ENCODE measurements around the gene DCTN3. TPM values are rescaled to one million over a fixed set of nuclear protein-coding genes. Genes with fewer than 3 reads are reported as not detected.

DCTN3 gene
- total and polyA plus RNA-seq, 2 donors from 2014 or later = 92.0 to 175 TPM

GRCh38 chr9:34662526-34663302 is 42.4 kb upstream of the DCTN3 start, which contains the start of gene CCL27:
TSS of gene CCL27 (minus strand) at chr9:34662657. CDS start at chr9:34662633, 24 bp downstream.
- Histone ChIP-seq H3K27me3 (ENCODE audit: control insufficient read depth, insufficient read depth, low read length) (no peaks in the 10 kb centered on the region), H3K9ac (ENCODE audit: low read length in 3 of 3) (no peak within 1 kb of the TSS), H3K27ac (ENCODE audit: low read depth in 2 of 2, low read length in 2 of 2) (no peak within 1 kb of the TSS), H3K4me1 (ENCODE audit: control insufficient read depth in 2 of 3, insufficient read depth in 2 of 3, low read depth in 1 of 3, low read length in 3 of 3) (peaks cover 0 to 2% (median 0%) of the 10 kb centered on the region in 3 donors), H3K4me3 (ENCODE audit: low read length in 3 of 3) (no peak within 1 kb of the TSS), H3K36me3 (ENCODE audit: control insufficient read depth in 2 of 3, insufficient read depth in 3 of 3, low read length in 3 of 3) (peaks cover 0 to 4% (median 0%) of the 10 kb centered on the region in 3 donors), H3K9me3 (ENCODE audit: control insufficient read depth in 2 of 3, insufficient read depth in 1 of 3, low read length in 3 of 3) (no peaks in the 10 kb centered on the region)
- TF ChIP-seq CTCF (IDR thresholded peaks at IDR 0.05; ENCODE audit: borderline replicate concordance, extremely low read depth, insufficient read depth) = no peak
- intact Hi-C loops (cut with DNase I) = no loop called here
- FAIRE-seq (no peak), DNase-seq (no peak)

- no peak for DNase-seq
- peaks cover 0 to 4% (median 0%) of the 10 kb centered on the region in 3 donors for H3K36me3 ChIP-seq (ENCODE audit: control insufficient read depth in 2 of 3, insufficient read depth in 3 of 3, low read length in 3 of 3)
- H3K4me3 ChIP-seq (ENCODE audit: low read length in 3 of 3) = no peak overlapping the region
These were observed 39.4 kb upstream of the DCTN3 start for GRCh38 chr9:34659592-34660253.

GRCh38 chr9:34658461-34658860 is 38.2 kb upstream of the DCTN3 start:
- DNase-seq (peak in 1 of 5 donors; percentile 72), FAIRE-seq (no peak)
- H3K27me3 ChIP-seq (ENCODE audit: control insufficient read depth, insufficient read depth, low read length) = no peaks in the 10 kb centered on the region
- H3K4me3 ChIP-seq (ENCODE audit: low read length in 3 of 3) = no peak overlapping the region
- intact Hi-C loops (cut with DNase I) = no loop called here
- H3K27ac ChIP-seq (ENCODE audit: low read depth in 2 of 2, low read length in 2 of 2) = no peak overlapping the region
- no peak overlapping the region for H3K9ac ChIP-seq (ENCODE audit: low read length in 3 of 3)
- H3K9me3 ChIP-seq (ENCODE audit: control insufficient read depth in 2 of 3, insufficient read depth in 1 of 3, low read length in 3 of 3) = no peaks in the 10 kb centered on the region
- TF ChIP-seq CTCF (IDR thresholded peaks at IDR 0.05; ENCODE audit: borderline replicate concordance, extremely low read depth, insufficient read depth) = no peak
- H3K36me3 ChIP-seq (ENCODE audit: control insufficient read depth in 2 of 3, insufficient read depth in 3 of 3, low read length in 3 of 3) = peaks cover 0 to 4% (median 0%) of the 10 kb centered on the region in 3 donors
- H3K4me1 ChIP-seq (ENCODE audit: control insufficient read depth in 2 of 3, insufficient read depth in 2 of 3, low read depth in 1 of 3, low read length in 3 of 3) = peaks cover under 1 to 5% (median 1%) of the 10 kb centered on the region in 3 donors

More at GRCh38 chr9:34659592-34660253, 39.4 kb upstream of the DCTN3 start:
- Histone ChIP-seq H3K27ac (ENCODE audit: low read depth in 2 of 2, low read length in 2 of 2) (no peak overlapping the region), H3K27me3 (ENCODE audit: control insufficient read depth, insufficient read depth, low read length) (no peaks in the 10 kb centered on the region), H3K9me3 (ENCODE audit: control insufficient read depth in 2 of 3, insufficient read depth in 1 of 3, low read length in 3 of 3) (no peaks in the 10 kb centered on the region), H3K4me1 (ENCODE audit: control insufficient read depth in 2 of 3, insufficient read depth in 2 of 3, low read depth in 1 of 3, low read length in 3 of 3) (peaks cover 0 to 2% (median 0%) of the 10 kb centered on the region in 3 donors), H3K9ac (ENCODE audit: low read length in 3 of 3) (no peak overlapping the region)
- no peak for TF ChIP-seq CTCF (IDR thresholded peaks at IDR 0.05; ENCODE audit: borderline replicate concordance, extremely low read depth, insufficient read depth)
- intact Hi-C loops (cut with DNase I) = no loop called here
- no peak for FAIRE-seq
